Breast epithelium (tissue), 4 donors: ENCODE data around the gene SYNDIG1. TPM values are rescaled to one million over a fixed set of nuclear protein-coding genes. Genes with fewer than 3 reads are reported as not detected.
"Not testable (repeated sequence)": the region's sequence is repeated elsewhere in the genome, so short reads cannot be mapped to it uniquely, and the experiment has no call there.

Experiments used
- DNase-seq, 2 donors: peaks; one replicate each; pipeline ENCODE4 v3.0.0-alpha.2; 2019; ENCODE audit warnings: low spot score in 2 of 2
- H3K27ac ChIP-seq, 2 donors: fragments of 200-600 bp; sonication (generic) in 1 of 2; one replicate each; pipeline ENCODE4 v1.5.1; 2016 to 2019; ENCODE audit warnings: mild to moderate bottlenecking in 1 of 2
- H3K27me3 ChIP-seq, 2 donors: fragments of 200-600 bp; sonication (generic) in 1 of 2; one replicate each; pipeline versions ENCODE4 v1.5.1 to v1.6.0; 2017 to 2019; ENCODE audit warnings: control low read depth in 1 of 2, mild to moderate bottlenecking in 1 of 2
- H3K36me3 ChIP-seq: fragments of 200-600 bp; one replicate; pipeline ENCODE4 v1.5.1; 2019
- H3K4me1 ChIP-seq, 2 donors: fragments of 200-600 bp; sonication (generic); one replicate each; pipeline ENCODE4 v1.5.1; 2016 to 2019; ENCODE audit warnings: control low read depth in 1 of 2
- H3K4me3 ChIP-seq, 3 donors: fragments of 200-600 bp; sonication (generic); 1 replicate in 2 of 3; 2 replicates in 1 of 3; pipeline ENCODE4 v1.5.1; 2016 to 2019; ENCODE audit warnings: mild to moderate bottlenecking in 3 of 3, moderate library complexity in 2 of 3
- H3K9me3 ChIP-seq, 2 donors: fragments of 200-600 bp; sonication (generic) in 1 of 2; one replicate each; pipeline ENCODE4 v1.5.1; 2016 to 2019; ENCODE audit warnings: control low read depth in 1 of 2
- POLR2A ChIP-seq: fragments of 450-650 bp; IDR thresholded peaks from one replicate; pipeline ENCODE4 v1.6.1; 2016; ENCODE audit warnings: antibody characterized with exemption, mild to moderate bottlenecking, moderate library complexity
- POLR2AphosphoS5 ChIP-seq, 3 donors: sonication (generic); formaldehyde crosslinking; IDR thresholded peaks; one replicate each; pipeline ENCODE4 v1.6.1; 2017; ENCODE audit warnings: antibody characterized with exemption in 3 of 3
- intact Hi-C: fragments of 100-400 bp; cut with DNase I; formaldehyde crosslinking; loops from one replicate; pipeline ENCODE4 v1.15.1; 2023; ENCODE audit warnings: low total_unique reads
- total RNA-seq, 3 donors: library from RNA; depleted of rRNA; stranded (reverse); fragments of >200 nt; gene quantifications; one replicate each; pipeline ENCODE4 v1.1.0, GENCODE V29; 2016
- TF ChIP-seq, protein P1 (sequence below), 3 donors: fragments of 450-650 bp; IDR thresholded peaks; one replicate each; pipeline ENCODE4 v1.5.1; 2016 to 2017; ENCODE audit warnings: antibody characterized with exemption in 3 of 3, mild to moderate bottlenecking in 3 of 3, moderate library complexity in 3 of 3

The SYNDIG1 gene
- total RNA-seq, 3 donors from 2014 or later, result under 0.01 to 0.48 (median 0.15) TPM

DNA sequence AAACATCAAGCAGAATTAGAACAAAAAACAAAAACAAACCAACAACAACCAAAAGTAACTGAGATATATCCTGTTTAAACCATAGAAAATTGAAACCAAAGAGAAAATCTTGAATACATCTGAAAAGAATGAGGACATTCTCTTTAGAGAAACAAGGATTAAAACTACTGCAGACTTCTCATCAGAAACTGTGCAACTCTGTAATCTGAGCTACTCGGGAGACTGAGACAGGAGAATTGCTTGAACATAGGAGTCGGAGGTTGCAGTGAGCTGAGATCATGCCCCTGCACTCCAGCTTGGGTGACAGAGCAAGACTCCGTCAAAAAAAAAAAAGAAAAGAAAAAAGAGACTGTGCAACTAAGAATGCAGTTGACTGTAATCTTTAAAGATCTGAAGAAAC lies 153.4 kb downstream of the SYNDIG1 start:
- H3K4me3 ChIP-seq, result no peak overlapping the region
- intact Hi-C loops, result no loop called here
- no peaks in the 10 kb centered on the region for H3K9me3 ChIP-seq
- TF ChIP-seq POLR2AphosphoS5 (IDR thresholded peaks at IDR 0.05) (no peak), POLR2A (no peak)
- TF ChIP-seq, protein P1, sequence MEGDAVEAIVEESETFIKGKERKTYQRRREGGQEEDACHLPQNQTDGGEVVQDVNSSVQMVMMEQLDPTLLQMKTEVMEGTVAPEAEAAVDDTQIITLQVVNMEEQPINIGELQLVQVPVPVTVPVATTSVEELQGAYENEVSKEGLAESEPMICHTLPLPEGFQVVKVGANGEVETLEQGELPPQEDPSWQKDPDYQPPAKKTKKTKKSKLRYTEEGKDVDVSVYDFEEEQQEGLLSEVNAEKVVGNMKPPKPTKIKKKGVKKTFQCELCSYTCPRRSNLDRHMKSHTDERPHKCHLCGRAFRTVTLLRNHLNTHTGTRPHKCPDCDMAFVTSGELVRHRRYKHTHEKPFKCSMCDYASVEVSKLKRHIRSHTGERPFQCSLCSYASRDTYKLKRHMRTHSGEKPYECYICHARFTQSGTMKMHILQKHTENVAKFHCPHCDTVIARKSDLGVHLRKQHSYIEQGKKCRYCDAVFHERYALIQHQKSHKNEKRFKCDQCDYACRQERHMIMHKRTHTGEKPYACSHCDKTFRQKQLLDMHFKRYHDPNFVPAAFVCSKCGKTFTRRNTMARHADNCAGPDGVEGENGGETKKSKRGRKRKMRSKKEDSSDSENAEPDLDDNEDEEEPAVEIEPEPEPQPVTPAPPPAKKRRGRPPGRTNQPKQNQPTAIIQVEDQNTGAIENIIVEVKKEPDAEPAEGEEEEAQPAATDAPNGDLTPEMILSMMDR (IDR thresholded peaks at IDR 0.05), result no peak
- no peaks in the 10 kb centered on the region for H3K36me3 ChIP-seq
- no peaks in the 10 kb centered on the region for H3K4me1 ChIP-seq
- H3K27me3 ChIP-seq, result peaks cover 0 to 11% of the 10 kb centered on the region in 2 donors
- no peak overlapping the region for H3K27ac ChIP-seq
- DNase-seq, result no peak

DNA sequence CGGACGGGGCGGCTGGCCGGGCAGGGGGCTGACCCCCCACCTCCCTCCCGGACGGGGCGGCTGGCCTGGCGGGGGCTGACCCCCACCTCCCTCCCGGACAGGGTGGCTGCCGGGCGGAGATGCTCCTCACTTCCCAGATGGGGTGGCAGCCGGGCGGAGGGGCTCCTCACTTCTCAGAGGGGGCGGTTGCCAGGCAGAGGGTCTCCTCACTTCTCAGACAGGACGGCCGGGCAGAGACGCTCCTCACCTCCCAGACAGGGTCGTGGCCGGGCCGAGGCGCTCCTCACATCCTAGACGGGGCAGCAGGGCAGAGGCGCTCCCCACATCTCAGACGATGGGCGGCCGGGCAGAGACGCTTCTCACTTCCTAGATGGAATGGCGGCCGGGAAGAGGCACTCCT lies 156.7 kb downstream of the SYNDIG1 start:
- H3K4me3 ChIP-seq, H3K4me1 ChIP-seq, H3K27me3 ChIP-seq, DNase-seq, H3K36me3 ChIP-seq, intact Hi-C loops, H3K9me3 ChIP-seq, H3K27ac ChIP-seq: not testable (repeated sequence)

DNA sequence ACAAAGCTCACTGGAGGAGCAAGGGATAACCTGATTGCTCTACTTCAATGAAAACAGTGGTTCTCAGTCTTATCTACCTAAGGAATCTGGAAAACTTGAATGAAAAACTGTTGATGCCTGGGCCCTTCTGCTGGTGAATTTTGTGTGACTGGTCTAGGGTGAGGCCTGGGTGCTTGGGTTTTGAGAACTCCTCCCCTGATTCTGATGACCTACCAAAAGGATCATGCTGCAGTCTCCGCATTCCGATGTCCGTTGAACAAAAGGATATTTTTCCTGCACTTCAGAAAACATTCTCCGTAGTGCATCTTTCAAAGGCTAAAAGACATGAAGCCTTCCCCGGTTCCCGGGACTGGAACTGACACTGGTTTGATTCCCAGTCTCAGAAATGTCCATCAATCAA lies 157.9 kb downstream of the SYNDIG1 start:
- no peak for DNase-seq
- H3K27me3 ChIP-seq, result no peaks in the 10 kb centered on the region
- no peak for TF ChIP-seq POLR2A
- TF ChIP-seq POLR2AphosphoS5 (IDR thresholded peaks at IDR 0.05), result no peak
- TF ChIP-seq, protein P1 (IDR thresholded peaks at IDR 0.05), result no peak
- no peak overlapping the region for H3K4me3 ChIP-seq
- no peak overlapping the region for H3K27ac ChIP-seq
- H3K4me1 ChIP-seq, result no peaks in the 10 kb centered on the region
- H3K36me3 ChIP-seq, result no peaks in the 10 kb centered on the region
- intact Hi-C loops, result no loop called here
- H3K9me3 ChIP-seq, result no peaks in the 10 kb centered on the region

DNA sequence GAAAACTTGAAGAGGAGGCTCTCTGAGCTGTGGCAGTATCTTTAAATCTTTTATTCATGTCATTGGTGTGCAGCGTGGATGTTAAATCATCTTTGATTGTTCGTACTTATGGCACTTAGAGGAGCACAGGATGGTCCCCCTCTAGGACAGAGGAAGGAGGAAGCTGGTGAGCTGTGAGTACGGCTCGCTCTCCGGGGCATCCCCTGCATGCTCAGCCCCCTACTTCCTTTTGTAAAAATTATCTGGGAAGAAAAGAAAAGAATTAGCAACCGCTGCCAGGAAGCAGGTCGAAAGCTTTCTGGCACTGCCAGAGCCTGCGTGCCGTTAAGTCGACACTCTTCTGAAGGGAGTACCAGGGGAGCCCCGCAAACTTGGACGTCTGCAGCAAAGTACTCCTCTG lies 158.5 kb downstream of the SYNDIG1 start:
- no peak for DNase-seq

DNA sequence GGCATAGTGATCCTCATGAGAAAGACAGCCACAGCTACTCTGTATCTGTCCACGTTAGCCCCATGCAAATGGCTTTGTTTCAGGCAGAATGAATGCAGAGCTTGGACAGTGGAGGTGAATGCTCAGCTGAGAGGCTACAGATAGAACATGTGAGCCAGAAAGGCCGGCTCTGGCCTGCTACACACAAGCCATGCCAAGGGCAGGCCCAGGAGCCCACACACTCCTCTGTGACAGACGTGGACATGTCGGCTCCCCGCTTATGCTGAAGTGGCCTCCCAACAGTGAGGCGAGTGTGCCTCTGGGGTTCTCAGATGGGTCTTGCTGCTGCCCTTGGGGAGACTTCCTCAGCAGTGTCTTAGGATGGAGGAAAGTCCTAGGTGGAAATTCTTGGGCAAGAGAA lies 159.6 kb downstream of the SYNDIG1 start:
- no peaks in the 10 kb centered on the region for H3K4me1 ChIP-seq
- intact Hi-C loops, result no loop called here
- H3K27me3 ChIP-seq, result no peaks in the 10 kb centered on the region
- no peak overlapping the region for H3K4me3 ChIP-seq
- H3K27ac ChIP-seq, result no peak overlapping the region
- DNase-seq, result no peak
- H3K9me3 ChIP-seq, result no peaks in the 10 kb centered on the region
- H3K36me3 ChIP-seq, result no peaks in the 10 kb centered on the region
- TF ChIP-seq POLR2A, result no peak
- no peak for TF ChIP-seq POLR2AphosphoS5 (IDR thresholded peaks at IDR 0.05)
- TF ChIP-seq, protein P1 (IDR thresholded peaks at IDR 0.05), result no peak

More for the DNA sequence above, 158.5 kb downstream of the SYNDIG1 start:
- intact Hi-C loops, result no loop called here
- Histone ChIP-seq H3K4me1 (no peaks in the 10 kb centered on the region), H3K4me3 (no peak overlapping the region), H3K27ac (no peak overlapping the region), H3K9me3 (no peaks in the 10 kb centered on the region), H3K27me3 (no peaks in the 10 kb centered on the region), H3K36me3 (no peaks in the 10 kb centered on the region)
- TF ChIP-seq, protein P1 (IDR thresholded peaks at IDR 0.05), result no peak
- TF ChIP-seq POLR2AphosphoS5 (IDR thresholded peaks at IDR 0.05), result no peak
- no peak for TF ChIP-seq POLR2A

DNA sequence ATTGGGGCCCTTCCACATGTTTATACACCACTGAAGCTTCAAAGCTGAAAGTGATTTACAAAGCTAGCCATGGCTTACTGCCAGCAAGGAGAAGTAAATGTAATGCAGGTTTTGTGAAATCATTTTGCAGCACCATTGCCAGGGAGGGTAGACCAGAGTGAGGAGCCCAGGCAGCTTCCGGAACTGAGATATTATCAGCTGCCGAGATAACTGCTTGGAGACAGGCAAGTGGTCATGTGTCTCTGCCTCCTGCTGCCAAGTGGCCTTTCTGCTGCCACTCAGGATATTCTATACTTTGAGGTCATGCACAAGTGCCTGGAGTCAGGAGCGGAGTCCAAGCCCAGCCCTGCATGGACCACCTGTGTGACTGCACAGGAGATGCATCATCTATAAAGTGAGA lies 160.2 kb downstream of the SYNDIG1 start:
- H3K27me3 ChIP-seq, result no peaks in the 10 kb centered on the region
- TF ChIP-seq POLR2A (no peak), POLR2AphosphoS5 (IDR thresholded peaks at IDR 0.05) (no peak)
- TF ChIP-seq, protein P1 (IDR thresholded peaks at IDR 0.05), result no peak
- no peak overlapping the region for H3K27ac ChIP-seq
- DNase-seq, result no peak
- no peak overlapping the region for H3K4me3 ChIP-seq
- intact Hi-C loops, result no loop called here
- no peaks in the 10 kb centered on the region for H3K36me3 ChIP-seq
- no peaks in the 10 kb centered on the region for H3K9me3 ChIP-seq
- H3K4me1 ChIP-seq, result no peaks in the 10 kb centered on the region
